Measurements from ENCODE around the gene UNKL.

- TF ChIP-seq CEBPB (IDR thresholded peaks at IDR 0.05) (no peak), RAD21 (IDR thresholded peaks at IDR 0.05; ENCODE audit: low read depth) (no peak), EP300 (IDR thresholded peaks at IDR 0.05; ENCODE audit: borderline replicate concordance) (no peak), FOXM1 (IDR thresholded peaks at IDR 0.05; ENCODE audit: borderline replicate concordance, low read depth) (no peak), EGR1 (IDR thresholded peaks at IDR 0.05) (no peak), NFIC (IDR thresholded peaks at IDR 0.05) (no peak), YY1 (IDR thresholded peaks at IDR 0.05; ENCODE audit: low read depth) (no peak), TAF1 (IDR thresholded peaks at IDR 0.05; ENCODE audit: low read depth) (no peak), MAX (IDR thresholded peaks at IDR 0.05) (no peak)
These were observed 90.1 kb downstream of the UNKL start for GRCh38 chr16:1324286-1324826.

All from Ishikawa (cell line).